ENCODE data around the gene CYP4Z1.
"Not testable (repeated sequence)": the region's sequence is repeated elsewhere in the genome, so short reads cannot be mapped to it uniquely, and the experiment has no call there.

The CYP4Z1 gene

DNA sequence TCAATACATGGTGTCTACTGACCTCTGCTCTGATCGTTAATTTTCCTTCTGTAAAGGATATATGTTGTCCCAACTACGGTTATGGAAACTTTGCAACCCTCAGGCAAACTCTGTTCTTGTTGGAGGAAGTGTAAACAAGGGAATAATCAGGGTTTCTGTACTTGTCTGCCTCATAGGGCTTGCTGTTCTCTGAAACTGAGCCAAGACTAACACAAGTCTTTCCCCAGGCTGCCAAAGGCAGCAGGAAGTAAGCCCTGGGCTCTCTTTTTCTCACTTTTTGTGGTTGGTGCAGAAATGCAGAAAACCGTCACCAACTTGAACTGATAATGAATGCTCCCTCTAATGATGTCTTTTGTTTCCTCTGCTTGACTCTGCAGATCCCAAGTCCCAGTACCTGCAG is 36.0 kb upstream of the CYP4Z1 start:
- DNase-seq (ENCODE audit: extremely low spot score): no peak
- ChIA-PET POLR2A (no interaction called here), CTCF (interaction anchor here (1.9 kb wide), 1 partner anchor 145 kb away, joined by 4 read pairs; no protein-coding TSS in a partner anchor)
- TF ChIP-seq NFRKB (IDR thresholded peaks at IDR 0.05) (no peak), BHLHE40 (IDR thresholded peaks at IDR 0.05; ENCODE audit: borderline replicate concordance) (no peak)

DNA sequence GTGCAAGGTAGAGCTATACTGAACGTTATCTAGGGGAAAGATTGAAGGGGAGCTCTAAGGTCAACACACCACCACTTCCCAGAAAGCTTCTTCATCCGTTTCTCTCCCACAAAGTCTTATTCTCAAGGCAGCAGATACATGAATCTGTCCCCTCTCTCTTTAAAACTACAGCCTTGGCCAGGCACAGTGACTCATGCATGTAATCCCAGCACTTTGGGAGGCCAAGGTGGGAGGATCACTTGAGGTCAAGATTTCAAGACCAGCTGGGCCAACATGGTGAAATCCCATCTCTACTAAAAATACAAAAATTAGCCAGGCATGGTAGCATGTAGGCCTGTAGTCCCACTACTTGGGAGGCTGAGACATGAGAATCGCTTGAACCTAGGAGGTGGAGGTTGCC is 35.4 kb upstream of the CYP4Z1 start:
- ChIA-PET CTCF (no interaction called here), POLR2A (no interaction called here)
- no peak for TF ChIP-seq TARDBP (IDR thresholded peaks at IDR 0.05)
- no peak for TF ChIP-seq ZNF384 (IDR thresholded peaks at IDR 0.05)
- no peak for TF ChIP-seq L3MBTL2 (conservative IDR thresholded peaks at IDR 0.05)
- TF ChIP-seq SP1 (IDR thresholded peaks at IDR 0.05): no peak
- TF ChIP-seq, protein P1, sequence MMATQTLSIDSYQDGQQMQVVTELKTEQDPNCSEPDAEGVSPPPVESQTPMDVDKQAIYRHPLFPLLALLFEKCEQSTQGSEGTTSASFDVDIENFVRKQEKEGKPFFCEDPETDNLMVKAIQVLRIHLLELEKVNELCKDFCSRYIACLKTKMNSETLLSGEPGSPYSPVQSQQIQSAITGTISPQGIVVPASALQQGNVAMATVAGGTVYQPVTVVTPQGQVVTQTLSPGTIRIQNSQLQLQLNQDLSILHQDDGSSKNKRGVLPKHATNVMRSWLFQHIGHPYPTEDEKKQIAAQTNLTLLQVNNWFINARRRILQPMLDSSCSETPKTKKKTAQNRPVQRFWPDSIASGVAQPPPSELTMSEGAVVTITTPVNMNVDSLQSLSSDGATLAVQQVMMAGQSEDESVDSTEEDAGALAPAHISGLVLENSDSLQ (IDR thresholded peaks at IDR 0.05): no peak
- no peak for TF ChIP-seq ARNT (IDR thresholded peaks at IDR 0.05)
- TF ChIP-seq FOXM1 (IDR thresholded peaks at IDR 0.05; ENCODE audit: borderline replicate concordance): no peak
- TF ChIP-seq FOXA1 (IDR thresholded peaks at IDR 0.05): no peak
- no peak for TF ChIP-seq CTBP1 (IDR thresholded peaks at IDR 0.05; ENCODE audit: borderline replicate concordance)
- no peak for TF ChIP-seq LEF1 (IDR thresholded peaks at IDR 0.05; ENCODE audit: borderline replicate concordance)
- no peak for TF ChIP-seq NFRKB (IDR thresholded peaks at IDR 0.05)
- no peak for TF ChIP-seq SUZ12 (IDR thresholded peaks at IDR 0.05)
- TF ChIP-seq FOXK2 (IDR thresholded peaks at IDR 0.05): no peak
- TF ChIP-seq HDGF (IDR thresholded peaks at IDR 0.05; ENCODE audit: borderline replicate concordance): no peak
- no peak for TF ChIP-seq ELF4 (IDR thresholded peaks at IDR 0.05)
- no peak for TF ChIP-seq BHLHE40 (IDR thresholded peaks at IDR 0.05; ENCODE audit: borderline replicate concordance)
- DNase-seq (ENCODE audit: extremely low spot score): no peak

DNA sequence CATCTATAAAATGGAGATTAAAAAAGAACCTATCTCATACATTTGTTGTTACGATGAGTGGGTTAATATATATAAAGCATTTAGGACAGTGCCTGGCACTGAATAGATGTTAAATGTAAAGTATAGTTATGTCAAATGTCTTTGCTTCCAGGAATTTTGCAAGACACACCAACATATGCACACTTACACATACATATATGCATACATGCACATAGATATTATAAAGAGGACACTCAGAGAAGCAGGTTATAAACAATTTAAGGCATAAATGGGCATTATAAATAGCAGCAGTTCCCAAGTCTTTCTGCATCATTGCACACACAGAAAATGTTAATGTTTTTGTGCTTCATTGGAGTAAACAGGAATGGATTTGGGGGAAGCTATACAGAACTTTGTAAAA is 30.3 kb upstream of the CYP4Z1 start:
- POLR2A ChIA-PET: no interaction called here
- CTCF ChIA-PET: no interaction called here

DNA sequence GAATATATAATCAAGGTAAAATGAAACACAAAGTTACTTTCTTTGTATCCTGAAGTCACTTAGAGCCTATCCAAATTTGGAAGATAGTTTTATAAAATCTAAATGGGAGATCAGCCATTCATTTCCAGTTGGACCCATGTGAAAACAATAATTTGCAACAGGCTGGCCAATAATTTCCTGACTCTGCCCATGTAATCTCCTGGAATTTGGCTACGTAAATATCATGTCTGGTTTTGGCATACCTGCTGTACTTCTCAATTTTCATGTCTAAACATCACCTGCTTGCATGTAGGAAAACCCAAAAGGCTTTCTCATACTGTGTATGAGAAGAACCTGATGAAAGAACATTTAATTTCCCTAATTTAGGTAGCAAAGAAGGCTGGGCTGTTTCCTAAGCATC is 7.7 kb upstream of the CYP4Z1 start:
- ChIA-PET CTCF (no interaction called here), POLR2A (no interaction called here)
- no peak for DNase-seq (ENCODE audit: extremely low spot score)
- TF ChIP-seq FOXA1 (IDR thresholded peaks at IDR 0.05): no peak
- TF ChIP-seq SP1 (IDR thresholded peaks at IDR 0.05): no peak
- TF ChIP-seq FOXK2 (IDR thresholded peaks at IDR 0.05): no peak
- no peak for TF ChIP-seq TARDBP (IDR thresholded peaks at IDR 0.05)
- TF ChIP-seq CTBP1 (IDR thresholded peaks at IDR 0.05; ENCODE audit: borderline replicate concordance): no peak
- no peak for TF ChIP-seq HDGF (IDR thresholded peaks at IDR 0.05; ENCODE audit: borderline replicate concordance)
- TF ChIP-seq BHLHE40 (IDR thresholded peaks at IDR 0.05; ENCODE audit: borderline replicate concordance): no peak
- TF ChIP-seq SUZ12 (IDR thresholded peaks at IDR 0.05): no peak
- TF ChIP-seq NFRKB (IDR thresholded peaks at IDR 0.05): no peak
- TF ChIP-seq L3MBTL2 (conservative IDR thresholded peaks at IDR 0.05): no peak
- no peak for TF ChIP-seq FOXM1 (IDR thresholded peaks at IDR 0.05; ENCODE audit: borderline replicate concordance)
- TF ChIP-seq ARNT (IDR thresholded peaks at IDR 0.05): no peak
- TF ChIP-seq LEF1 (IDR thresholded peaks at IDR 0.05; ENCODE audit: borderline replicate concordance): no peak
- no peak for TF ChIP-seq ELF4 (IDR thresholded peaks at IDR 0.05)
- TF ChIP-seq ZNF384 (IDR thresholded peaks at IDR 0.05): no peak
- TF ChIP-seq, protein P1 (IDR thresholded peaks at IDR 0.05): no peak

More for the DNA sequence above, 30.3 kb upstream of the CYP4Z1 start:
- TF ChIP-seq HDGF (IDR thresholded peaks at IDR 0.05; ENCODE audit: borderline replicate concordance): no peak
- no peak for TF ChIP-seq ELF4 (IDR thresholded peaks at IDR 0.05)
- no peak for TF ChIP-seq BHLHE40 (IDR thresholded peaks at IDR 0.05; ENCODE audit: borderline replicate concordance)
- no peak for TF ChIP-seq SUZ12 (IDR thresholded peaks at IDR 0.05)
- DNase-seq (ENCODE audit: extremely low spot score): no peak

DNA sequence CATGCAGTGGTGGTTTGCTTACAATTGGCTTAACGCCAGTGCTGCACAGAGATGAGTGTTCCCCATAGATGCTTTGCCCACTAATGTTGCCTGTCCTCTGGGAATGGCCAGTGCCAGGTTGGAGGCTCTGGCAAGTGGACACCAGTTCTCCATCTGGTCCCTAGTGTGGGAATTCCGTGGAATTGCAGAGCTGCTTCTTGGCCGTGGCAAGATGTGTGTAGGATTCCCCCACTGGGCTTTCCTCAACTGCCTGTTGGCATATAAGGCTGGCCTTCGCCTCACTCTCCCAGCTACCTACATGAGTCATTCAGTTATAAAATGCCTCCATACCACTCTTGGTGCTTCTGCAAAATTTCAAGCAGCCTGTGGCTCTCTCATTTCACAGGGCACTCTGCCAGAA is 2.0 kb downstream of the CYP4Z1 start:
- CTCF ChIA-PET; DNase-seq (ENCODE audit: extremely low spot score); POLR2A ChIA-PET: not testable (repeated sequence)

DNA sequence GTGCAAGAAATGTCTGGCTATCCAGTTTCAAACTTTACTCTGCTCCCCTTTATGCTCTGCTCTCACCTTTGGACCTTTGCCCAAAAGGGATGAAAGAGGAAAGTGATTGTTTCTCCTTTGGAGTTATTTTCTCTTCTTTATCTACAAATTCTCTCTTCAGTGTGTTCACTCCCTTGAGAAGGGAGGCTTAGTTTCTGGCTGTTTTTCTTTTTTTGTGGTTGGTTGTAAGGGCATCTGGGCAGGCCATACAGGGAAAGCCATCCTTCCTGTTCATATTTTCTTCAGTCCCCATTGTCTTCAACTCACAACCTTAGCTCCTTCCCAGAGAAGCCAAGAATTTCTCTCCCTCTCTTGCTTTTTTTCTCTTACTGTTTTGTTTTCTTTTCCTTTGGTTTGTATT is 2.5 kb downstream of the CYP4Z1 start:
- POLR2A ChIA-PET; CTCF ChIA-PET; DNase-seq (ENCODE audit: extremely low spot score): not testable (repeated sequence)

DNA sequence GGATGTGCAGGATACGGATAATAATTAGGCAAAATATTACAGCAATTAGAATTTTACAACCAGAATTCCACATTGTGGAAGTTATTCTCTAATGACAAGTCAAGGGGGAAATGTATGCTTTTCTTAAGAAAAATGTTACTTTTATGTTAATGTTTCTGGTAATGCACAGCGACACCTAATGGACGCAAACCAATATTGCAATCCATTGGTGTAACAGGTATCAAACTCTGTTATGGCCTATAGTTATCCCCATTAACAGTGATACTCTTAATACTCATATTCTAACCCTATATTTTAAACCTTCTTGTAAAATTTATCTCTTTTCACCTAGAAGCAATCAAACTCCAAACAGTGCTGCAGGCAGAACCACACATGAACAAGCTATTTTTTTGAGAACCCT is 22.3 kb downstream of the CYP4Z1 start:
- POLR2A ChIA-PET; DNase-seq (ENCODE audit: extremely low spot score); CTCF ChIA-PET: not testable (repeated sequence)

DNA sequence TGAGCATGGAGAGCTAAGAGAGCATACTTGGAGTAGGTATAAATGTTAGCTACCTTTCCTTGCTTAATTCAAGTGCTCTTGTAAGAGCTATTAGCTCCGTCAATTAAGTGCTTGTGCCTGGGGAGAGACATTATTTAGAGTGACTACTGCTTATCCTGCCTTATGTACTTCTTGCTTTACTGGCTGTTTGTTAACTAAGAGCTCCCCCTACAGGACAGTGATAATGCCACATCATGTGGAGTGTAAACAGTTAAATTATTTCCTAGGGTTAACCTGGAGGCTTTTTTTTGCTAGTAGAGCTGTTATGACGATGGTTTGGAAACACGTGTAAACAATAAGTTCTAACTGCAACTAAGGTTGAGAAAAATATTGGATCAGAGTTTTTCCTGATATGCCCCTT is 24.4 kb downstream of the CYP4Z1 start:
- POLR2A ChIA-PET; CTCF ChIA-PET; DNase-seq (ENCODE audit: extremely low spot score): not testable (repeated sequence)
- 0 out of 2 replicates have a peak, but pooled peaks have one; percentile 44 for TF ChIP-seq NFRKB (IDR thresholded peaks at IDR 0.05)

DNA sequence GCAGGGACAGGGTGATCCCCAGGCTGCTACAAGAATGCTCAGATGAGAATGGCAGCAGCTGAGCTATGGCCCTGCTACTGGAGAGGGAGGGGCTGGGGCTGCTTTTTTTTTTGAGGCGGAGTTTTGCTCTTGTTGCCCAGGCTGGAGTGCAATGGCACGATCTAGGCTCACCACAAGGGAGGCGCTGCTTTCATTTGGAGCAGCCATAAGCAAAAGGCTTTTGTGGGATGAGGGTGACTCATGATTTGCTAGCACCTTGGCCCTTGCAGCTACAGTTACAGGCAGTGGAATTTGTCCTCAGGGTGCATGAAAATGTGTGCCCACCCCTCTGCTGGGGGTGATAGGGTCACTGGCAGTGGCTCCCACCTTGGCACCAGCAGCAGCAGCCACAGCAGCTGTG is 37.8 kb downstream of the CYP4Z1 start:
- ChIA-PET POLR2A (no interaction called here), CTCF (no interaction called here)
- TF ChIP-seq HDGF (IDR thresholded peaks at IDR 0.05; ENCODE audit: borderline replicate concordance) (no peak), LEF1 (IDR thresholded peaks at IDR 0.05; ENCODE audit: borderline replicate concordance) (no peak), ELF4 (IDR thresholded peaks at IDR 0.05) (no peak), FOXK2 (IDR thresholded peaks at IDR 0.05) (no peak), SP1 (IDR thresholded peaks at IDR 0.05) (no peak), NFRKB (IDR thresholded peaks at IDR 0.05) (no peak), ZNF384 (IDR thresholded peaks at IDR 0.05) (no peak), FOXM1 (IDR thresholded peaks at IDR 0.05; ENCODE audit: borderline replicate concordance) (no peak), FOXA1 (IDR thresholded peaks at IDR 0.05) (no peak), TARDBP (IDR thresholded peaks at IDR 0.05) (no peak), SUZ12 (IDR thresholded peaks at IDR 0.05) (no peak), CTBP1 (IDR thresholded peaks at IDR 0.05; ENCODE audit: borderline replicate concordance) (no peak), L3MBTL2 (conservative IDR thresholded peaks at IDR 0.05) (no peak), BHLHE40 (IDR thresholded peaks at IDR 0.05; ENCODE audit: borderline replicate concordance) (no peak)
- TF ChIP-seq, protein P1 (IDR thresholded peaks at IDR 0.05): no peak
- DNase-seq (ENCODE audit: extremely low spot score): no peak

All from HEK293T (cell line).